Ovary (tissue), 9 donors: ENCODE results near the gene GPR152. TPM values are rescaled to one million over a fixed set of nuclear protein-coding genes. Genes with fewer than 3 reads are reported as not detected.
"Not testable (repeated sequence)": the region's sequence is repeated elsewhere in the genome, so short reads cannot be mapped to it uniquely, and the experiment has no call there.

ENCODE experiments used
- DNase-seq, 5 donors: peaks; one replicate each; pipeline ENCODE4 v3.0.0-alpha.2; 2019 to 2020
- H3K27ac ChIP-seq, 2 donors: fragments of 200-600 bp; one replicate each; pipeline versions ENCODE4 v1.5.1 to v1.8.0; 2019 to 2022
- H3K27me3 ChIP-seq: fragments of 200-600 bp; one replicate; pipeline ENCODE4 v1.8.0; 2022
- H3K36me3 ChIP-seq: fragments of 200-600 bp; sonication (generic); one replicate; pipeline ENCODE4 v1.5.1; 2019
- H3K4me1 ChIP-seq: one replicate; pipeline ENCODE4 v1.8.1; 2013; ENCODE audit warnings: mild to moderate bottlenecking, moderate library complexity; ENCODE audit not compliant: insufficient read depth
- H3K4me3 ChIP-seq: fragments of 200-600 bp; sonication (generic); one replicate; pipeline ENCODE4 v1.5.1; 2017
- H3K9me3 ChIP-seq, 2 donors: fragments of 200-600 bp in 1 of 2; sonication (generic) in 1 of 2; one replicate each; pipeline versions ENCODE4 v1.5.1 to v1.8.1; 2013 to 2019; ENCODE audit warnings: mild to moderate bottlenecking in 1 of 2, moderate library complexity in 1 of 2
- CTCF ChIP-seq, 3 donors: fragments of 450-650 bp in 2 of 3; fragments of 200-600 bp in 1 of 3; IDR thresholded peaks; one replicate each; pipeline versions ENCODE4 v1.5.1 to v1.8.0; 2016 to 2022; ENCODE audit warnings: antibody characterized with exemption in 3 of 3, mild to moderate bottlenecking in 1 of 3
- EP300 ChIP-seq: sonication (generic); formaldehyde crosslinking; IDR thresholded peaks from one replicate; pipeline ENCODE4 v1.6.1; 2017; ENCODE audit warnings: antibody characterized with exemption
- POLR2A ChIP-seq: fragments of 450-650 bp; IDR thresholded peaks from one replicate; pipeline ENCODE4 v1.6.1; 2017; ENCODE audit warnings: antibody characterized with exemption, mild to moderate bottlenecking, moderate library complexity
- WGBS, 3 donors: extraction: QIAGEN DNeasy Blood & Tissue Kit in 1 of 3; methylation state at CpG; one replicate each; pipeline versions ENCODE4 v1.1.5 to v1.1.7; 2013 to 2017; 5-methylcytosine and 5-hydroxymethylcytosine counted together
- intact Hi-C, 4 donors: fragments of 100-400 bp; cut with DNase I; formaldehyde crosslinking; loops; one replicate each; pipeline versions ENCODE4 v1.11.0 to v1.15.1; 2022 to 2023
- polyA plus RNA-seq, 2 donors: library from polyadenylated mRNA; stranded (reverse); fragments of 200-250 nt in 1 of 2; fragments of 350-450 nt in 1 of 2; fragmentation: Illumina TruSeq in 1 of 2; extraction: RNeasy Lipid Tissue Mini Kit (QIAGEN cat#74804) in 1 of 2; gene quantifications; one replicate each; pipeline ENCODE4 v1.2.3, GENCODE V29; 2013 to 2014
- total RNA-seq, 7 donors: library from RNA; depleted of rRNA in 2 of 7; stranded (reverse); fragments of >200 nt in 2 of 7; fragmentation: NEBNext Ultra II Directional in 3 of 7; extraction: Animal tissue kit (Norgen Biotek cat#: 25700) in 3 of 7; gene quantifications; one replicate each; pipeline versions ENCODE4 v1.1.0 to v1.2.4, GENCODE V29; 2016 to 2023
- donor health status: DM: no; HTN: no; CAD: no; lungs with moderate emphysema.
- donor health status: DM: no; HTN: no; CAD: no.
- donor health status: Bipolar disorder and iron deficiency.
- donor health status: DM: yes; HTN: yes; CAD: no.
- donor health status: DM: no; HTN: no; CAD: no.
- donor health status: DM: yes; HTN: yes; CAD: no.

The GPR152 gene
- total and polyA plus RNA-seq, 9 donors: 0.15 TPM; not detected in 8

DNA sequence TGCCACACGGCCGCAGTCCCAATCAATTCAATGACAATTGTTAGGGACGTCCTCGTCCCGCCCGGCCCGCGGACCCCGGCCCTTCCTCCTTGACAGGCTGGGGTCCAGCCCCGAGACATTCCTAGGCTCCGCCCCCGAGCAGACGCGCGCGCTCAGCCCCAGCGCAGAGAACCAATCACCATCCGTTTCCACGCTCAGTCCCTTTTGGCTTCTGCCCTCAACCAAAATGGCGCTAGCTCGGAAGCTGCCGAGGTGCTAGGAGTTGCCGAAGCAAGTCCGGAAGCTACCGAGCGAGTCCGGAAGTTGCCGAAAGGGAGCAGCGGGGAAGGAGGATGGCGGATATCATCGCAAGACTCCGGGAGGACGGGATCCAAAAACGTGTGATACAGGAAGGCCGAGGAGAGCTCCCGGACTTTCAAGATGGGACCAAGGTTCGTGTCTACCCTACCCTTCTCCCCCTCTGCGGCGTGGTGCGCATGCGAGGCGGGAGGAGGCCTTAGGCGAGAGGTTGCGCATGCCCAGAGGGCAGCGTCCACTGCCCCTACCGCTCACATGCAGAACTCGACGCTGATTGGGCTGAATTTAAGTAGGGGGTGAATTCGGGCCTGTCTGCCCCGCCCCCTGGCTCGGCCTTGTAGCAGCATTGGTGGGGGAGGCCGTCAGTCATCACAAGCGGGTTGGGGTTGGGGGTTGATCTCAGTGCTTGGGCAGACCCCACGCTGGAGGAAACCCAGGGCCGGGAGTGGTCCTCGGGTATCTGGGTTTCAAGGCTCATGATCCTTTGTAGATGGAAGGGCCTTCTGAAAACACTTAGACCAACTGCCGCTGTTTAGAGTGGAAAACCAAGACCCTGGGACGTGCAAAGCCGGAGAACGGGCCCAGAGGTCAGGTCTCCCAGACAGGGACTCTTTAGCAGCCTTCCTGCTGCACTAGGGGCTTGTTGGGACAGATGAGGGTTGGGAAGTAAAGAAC is 30.6 kb upstream of the GPR152 start, which contains the start of gene AIP:
Gene AIP, plus strand, starts transcription at position 200 of the 972 bp plus-strand sequence. Its CDS starts 133 bp downstream, at position 333.
- Histone ChIP-seq H3K27me3 (no peaks in the 10 kb centered on the region), H3K4me3 (peak within 1 kb of the TSS; percentile 42), H3K27ac (peak within 1 kb of the TSS; percentile 65 to 82), H3K4me1 (peaks cover 9% of the 10 kb centered on the region), H3K9me3 (no peaks in the 10 kb centered on the region), H3K36me3 (no peaks in the 10 kb centered on the region)
- DNase-seq: peak; percentile 96 to 98 (median 97)
- intact Hi-C loops: no loop called here
- TF ChIP-seq POLR2A (peak; percentile 60), CTCF (IDR thresholded peaks at IDR 0.05) (peak; percentile 10 to 72 (median 47)), EP300 (no peak)
- WGBS, 3 donors: 7 to 8% (median 8%) methylated on average over 60 of the region's 60 CpGs

DNA sequence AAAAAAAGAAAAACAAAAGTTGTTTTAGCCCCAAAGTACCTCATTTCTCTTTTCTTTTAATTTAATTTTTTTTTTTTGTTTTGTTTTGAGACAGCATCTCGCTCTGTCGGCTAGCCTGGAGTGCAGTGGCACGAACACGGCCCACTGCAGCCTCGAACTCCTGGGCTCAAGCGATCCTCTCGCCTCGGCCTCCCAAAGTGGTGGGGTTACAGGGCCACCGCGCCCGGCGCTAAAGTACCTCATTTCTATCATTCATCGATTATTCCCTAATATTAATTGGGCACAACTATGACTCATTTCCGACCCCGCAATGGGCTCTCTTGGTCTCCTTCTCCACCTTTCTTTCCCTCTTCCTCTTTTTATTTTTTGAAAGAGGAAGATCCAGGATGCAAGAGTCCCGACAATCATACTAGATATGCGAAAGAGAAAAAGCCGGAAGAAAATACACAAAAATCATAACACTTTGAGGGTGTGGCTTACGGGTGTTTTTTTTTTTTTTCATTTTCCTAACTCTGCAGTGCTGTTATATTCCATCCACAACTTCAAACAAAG is 29.8 kb upstream of the GPR152 start:
- H3K36me3 ChIP-seq: no peaks in the 10 kb centered on the region
- H3K27me3 ChIP-seq: no peaks in the 10 kb centered on the region
- H3K4me1 ChIP-seq: peaks cover 9% of the 10 kb centered on the region
- no peak for TF ChIP-seq POLR2A
- no peak for TF ChIP-seq CTCF (IDR thresholded peaks at IDR 0.05)
- TF ChIP-seq EP300: no peak
- intact Hi-C loops: no loop called here
- whole genome bisulfite sequencing, 3 donors: 26 to 40% (median 37%) methylated on average over 19 of the region's 19 CpGs
- H3K4me3 ChIP-seq: peak overlapping the region; percentile 42
- peak overlapping the region in 1 of 2 donors; percentile 82 for H3K27ac ChIP-seq
- no peaks in the 10 kb centered on the region for H3K9me3 ChIP-seq
- DNase-seq: peak in 2 of 5 donors; percentile 21 to 50

- H3K4me1 ChIP-seq, DNase-seq, H3K36me3 ChIP-seq, H3K27ac ChIP-seq, intact Hi-C loops, H3K27me3 ChIP-seq, H3K9me3 ChIP-seq, H3K4me3 ChIP-seq: not testable (repeated sequence)
- WGBS, 3 donors: 73 to 81% (median 77%) methylated on average over 14 to 16 of the region's 16 CpGs
These were observed 25.0 kb upstream of the GPR152 start for GRCh38 chr11:67477344-67478050.

DNA sequence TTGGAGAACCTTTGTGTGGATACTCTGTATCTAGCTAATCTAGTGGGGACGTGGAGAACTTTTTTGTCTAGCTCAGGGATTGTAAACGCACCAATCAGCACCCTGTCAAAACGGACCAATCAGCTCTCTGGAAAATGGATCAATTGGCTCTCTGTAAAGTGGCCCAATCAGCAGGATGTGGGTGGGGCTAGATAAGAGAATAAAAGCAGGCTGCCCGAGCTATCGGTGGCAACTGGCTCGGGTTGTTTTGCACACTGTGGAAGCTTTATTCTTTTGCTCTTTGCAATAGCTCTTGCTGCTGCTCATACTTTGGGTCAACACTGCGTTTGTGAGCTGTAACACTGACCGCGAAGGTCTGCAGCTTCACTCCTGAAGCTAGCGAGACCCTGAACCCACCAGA is 24.2 kb upstream of the GPR152 start:
- H3K27ac ChIP-seq, H3K9me3 ChIP-seq, H3K36me3 ChIP-seq, H3K4me3 ChIP-seq, H3K27me3 ChIP-seq, DNase-seq, intact Hi-C loops, H3K4me1 ChIP-seq: not testable (repeated sequence)
- WGBS, 3 donors: 68 to 79% (median 74%) methylated on average over 10 of the region's 10 CpGs

DNA sequence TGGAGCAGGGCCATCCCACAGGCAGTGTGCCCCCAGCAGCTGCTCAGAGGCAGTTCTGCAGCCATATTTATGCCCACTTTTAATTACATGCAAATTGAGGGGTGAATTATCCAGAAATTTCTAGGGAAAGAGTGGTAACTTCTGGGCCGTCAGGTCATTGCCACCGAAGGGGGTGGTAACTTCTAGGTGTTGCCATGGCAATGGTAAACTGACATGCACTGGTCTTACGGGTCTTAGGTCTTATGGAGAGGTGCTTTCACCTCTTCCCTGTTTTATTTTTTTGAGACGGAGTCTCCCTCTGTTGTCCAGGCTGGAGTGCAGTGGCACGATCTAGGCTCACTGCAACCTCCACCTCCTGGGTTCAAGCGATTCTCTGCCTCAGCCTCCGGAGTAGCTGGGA is 20.4 kb upstream of the GPR152 start:
- no peaks in the 10 kb centered on the region for H3K36me3 ChIP-seq
- H3K9me3 ChIP-seq: no peaks in the 10 kb centered on the region
- TF ChIP-seq CTCF (IDR thresholded peaks at IDR 0.05) (no peak), EP300 (no peak), POLR2A (no peak)
- H3K4me3 ChIP-seq: no peak overlapping the region
- intact Hi-C loops: no loop called here
- H3K4me1 ChIP-seq: peaks cover 2% of the 10 kb centered on the region
- no peaks in the 10 kb centered on the region for H3K27me3 ChIP-seq
- DNase-seq: no peak
- WGBS, 3 donors: 73 to 76% (median 74%) methylated on average over 7 of the region's 7 CpGs
- no peak overlapping the region for H3K27ac ChIP-seq
